Ovary (tissue), 3 donors: Measurements from ENCODE around the gene CENPA.

Experiments used
- EP300 ChIP-seq: sonication (generic); formaldehyde crosslinking; IDR thresholded peaks from one replicate; pipeline ENCODE4 v1.6.1; 2017; ENCODE audit warnings: antibody characterized with exemption
- POLR2A ChIP-seq: fragments of 450-650 bp; IDR thresholded peaks from one replicate; pipeline ENCODE4 v1.6.1; 2017; ENCODE audit warnings: antibody characterized with exemption, mild to moderate bottlenecking, moderate library complexity
- TF ChIP-seq, protein P1 (sequence below), 3 donors: fragments of 450-650 bp in 2 of 3; fragments of 200-600 bp in 1 of 3; IDR thresholded peaks; one replicate each; pipeline versions ENCODE4 v1.5.1 to v1.8.0; 2016 to 2022; ENCODE audit warnings: antibody characterized with exemption in 3 of 3, mild to moderate bottlenecking in 1 of 3
- donor health status: DM: no; HTN: no; CAD: no.

GRCh38 chr2:26739514-26739913, 46.3 kb upstream of the CENPA start:
- TF ChIP-seq, protein P1, sequence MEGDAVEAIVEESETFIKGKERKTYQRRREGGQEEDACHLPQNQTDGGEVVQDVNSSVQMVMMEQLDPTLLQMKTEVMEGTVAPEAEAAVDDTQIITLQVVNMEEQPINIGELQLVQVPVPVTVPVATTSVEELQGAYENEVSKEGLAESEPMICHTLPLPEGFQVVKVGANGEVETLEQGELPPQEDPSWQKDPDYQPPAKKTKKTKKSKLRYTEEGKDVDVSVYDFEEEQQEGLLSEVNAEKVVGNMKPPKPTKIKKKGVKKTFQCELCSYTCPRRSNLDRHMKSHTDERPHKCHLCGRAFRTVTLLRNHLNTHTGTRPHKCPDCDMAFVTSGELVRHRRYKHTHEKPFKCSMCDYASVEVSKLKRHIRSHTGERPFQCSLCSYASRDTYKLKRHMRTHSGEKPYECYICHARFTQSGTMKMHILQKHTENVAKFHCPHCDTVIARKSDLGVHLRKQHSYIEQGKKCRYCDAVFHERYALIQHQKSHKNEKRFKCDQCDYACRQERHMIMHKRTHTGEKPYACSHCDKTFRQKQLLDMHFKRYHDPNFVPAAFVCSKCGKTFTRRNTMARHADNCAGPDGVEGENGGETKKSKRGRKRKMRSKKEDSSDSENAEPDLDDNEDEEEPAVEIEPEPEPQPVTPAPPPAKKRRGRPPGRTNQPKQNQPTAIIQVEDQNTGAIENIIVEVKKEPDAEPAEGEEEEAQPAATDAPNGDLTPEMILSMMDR (IDR thresholded peaks at IDR 0.05), result no peak
- TF ChIP-seq POLR2A (no peak), EP300 (no peak)
